Subcutaneous abdominal adipose tissue (tissue), 5 donors: ENCODE data around the gene PIK3CD.

Experiments used
- H3K27ac ChIP-seq: one replicate; pipeline ENCODE4 v1.7.0; 2013; ENCODE audit warnings: low read depth, mild to moderate bottlenecking, inconsistent platforms, low read length, moderate library complexity
- H3K27me3 ChIP-seq, 5 donors: one replicate each; pipeline ENCODE4 v1.7.0; 2013; ENCODE audit warnings: low read length in 5 of 5, inconsistent platforms in 1 of 5; ENCODE audit not compliant: control insufficient read depth in 5 of 5, insufficient read depth in 4 of 5
- H3K36me3 ChIP-seq, 5 donors: one replicate each; pipeline ENCODE4 v1.7.0; 2013; ENCODE audit warnings: low read length in 5 of 5; ENCODE audit not compliant: control insufficient read depth in 5 of 5, insufficient read depth in 5 of 5
- H3K4me1 ChIP-seq, 5 donors: one replicate each; pipeline ENCODE4 v1.7.0; 2013; ENCODE audit warnings: low read length in 5 of 5, mild to moderate bottlenecking in 3 of 5, moderate library complexity in 1 of 5; ENCODE audit not compliant: control insufficient read depth in 5 of 5, insufficient read depth in 5 of 5
- H3K4me3 ChIP-seq, 5 donors: one replicate each; pipeline ENCODE4 v1.7.0; 2013; ENCODE audit warnings: low read length in 5 of 5, low read depth in 1 of 5
- H3K9ac ChIP-seq, 5 donors: one replicate each; pipeline ENCODE4 v1.7.0; 2013; ENCODE audit warnings: low read length in 5 of 5, mild to moderate bottlenecking in 4 of 5, moderate library complexity in 3 of 5
- H3K9me3 ChIP-seq, 5 donors: one replicate each; pipeline ENCODE4 v1.7.0; 2013; ENCODE audit warnings: low read length in 5 of 5; ENCODE audit not compliant: control insufficient read depth in 5 of 5
- donor health status: healthy.
- donor health status: healthy.
- donor health status: healthy.
- donor health status: healthy.
- donor health status: healthy.

Gene PIK3CD

DNA sequence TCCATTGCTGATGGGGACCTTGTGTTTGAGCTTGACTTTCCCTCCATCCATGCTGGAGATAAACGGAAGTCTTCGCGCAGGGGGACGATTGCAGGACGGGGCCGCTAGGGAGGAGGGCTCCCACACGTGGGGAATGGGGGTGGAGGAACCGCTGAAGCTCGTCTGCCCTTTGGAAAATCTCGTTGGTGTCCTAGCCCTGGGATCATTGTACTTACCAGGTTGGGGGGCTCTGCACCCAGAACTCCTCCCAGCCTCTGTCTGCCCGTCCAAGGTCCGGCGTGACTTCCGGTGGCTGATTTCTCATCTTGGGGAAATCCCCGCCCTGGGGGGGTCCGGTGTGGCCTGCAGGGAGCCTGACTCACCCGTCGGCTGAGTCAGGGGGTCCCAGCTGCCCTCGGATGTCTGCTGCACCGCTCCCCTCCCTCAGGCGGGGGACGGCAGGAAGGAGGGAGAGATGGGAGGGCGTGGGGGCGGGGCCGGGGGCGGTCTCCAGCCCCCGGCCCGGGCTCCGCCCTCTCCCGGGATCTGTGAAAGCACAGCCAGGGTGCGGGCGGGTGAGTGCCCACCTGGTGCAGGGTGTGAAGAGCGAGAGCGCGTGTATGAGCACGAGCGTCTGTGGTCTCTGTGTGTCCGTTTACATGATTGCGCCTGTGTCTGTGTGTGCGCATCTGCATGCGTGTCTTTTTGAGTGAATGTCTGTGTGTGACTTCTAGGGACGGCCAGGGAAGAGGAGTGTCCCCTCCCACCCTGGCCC is 35.8 kb downstream of the PIK3CD start:
- Histone ChIP-seq H3K27me3 (no peaks in the 10 kb centered on the region), H3K4me3 (peak overlapping the region; percentile 58 to 72 (median 65)), H3K9ac (peak overlapping the region in 3 of 5 donors; percentile 4 to 63 (median 56)), H3K9me3 (no peaks in the 10 kb centered on the region), H3K36me3 (no peaks in the 10 kb centered on the region), H3K27ac (peak overlapping the region; percentile 54), H3K4me1 (peaks cover 4 to 36% (median 31%) of the 10 kb centered on the region in 5 donors)

DNA sequence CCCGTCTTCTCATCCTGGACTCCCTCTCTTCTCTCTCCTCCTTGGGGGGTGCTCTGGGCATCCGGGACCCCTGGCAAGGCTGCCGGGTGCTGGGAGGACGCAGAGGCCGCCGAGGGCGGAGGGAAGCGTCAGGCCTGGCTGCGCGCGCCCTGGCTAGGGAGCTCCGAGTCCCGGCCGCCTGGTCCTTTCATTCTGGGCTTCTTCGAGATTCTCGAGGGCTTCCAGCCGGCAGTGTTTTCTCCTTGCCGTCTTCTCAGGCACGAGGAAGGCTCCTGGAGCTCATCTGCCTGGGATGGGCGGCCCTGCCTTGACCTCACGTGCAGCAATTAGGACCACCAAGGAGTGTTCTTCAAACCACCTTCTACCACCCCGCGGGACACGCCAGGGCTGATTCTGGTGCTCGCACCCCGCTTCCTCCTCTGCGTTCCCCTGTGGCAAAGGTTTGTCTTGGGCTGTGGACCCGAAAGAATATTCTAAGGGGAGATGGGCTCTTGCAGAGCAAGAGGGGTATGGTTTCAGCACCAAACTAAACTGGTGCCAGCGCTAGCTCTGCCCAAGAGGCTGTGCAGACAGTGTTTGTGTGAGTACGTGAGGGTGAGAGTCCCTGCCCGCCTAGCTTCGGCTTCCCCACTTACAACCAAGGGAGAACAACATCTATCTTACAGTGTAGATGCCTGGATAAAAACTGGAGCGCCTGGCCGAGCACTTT is 36.5 kb downstream of the PIK3CD start:
- Histone ChIP-seq H3K4me1 (peaks cover 4 to 36% (median 31%) of the 10 kb centered on the region in 5 donors), H3K27me3 (no peaks in the 10 kb centered on the region), H3K9ac (peak overlapping the region in 4 of 5 donors; percentile 4 to 63 (median 54)), H3K36me3 (no peaks in the 10 kb centered on the region), H3K27ac (no peak overlapping the region), H3K9me3 (no peaks in the 10 kb centered on the region), H3K4me3 (peak overlapping the region; percentile 58 to 72 (median 65))

DNA sequence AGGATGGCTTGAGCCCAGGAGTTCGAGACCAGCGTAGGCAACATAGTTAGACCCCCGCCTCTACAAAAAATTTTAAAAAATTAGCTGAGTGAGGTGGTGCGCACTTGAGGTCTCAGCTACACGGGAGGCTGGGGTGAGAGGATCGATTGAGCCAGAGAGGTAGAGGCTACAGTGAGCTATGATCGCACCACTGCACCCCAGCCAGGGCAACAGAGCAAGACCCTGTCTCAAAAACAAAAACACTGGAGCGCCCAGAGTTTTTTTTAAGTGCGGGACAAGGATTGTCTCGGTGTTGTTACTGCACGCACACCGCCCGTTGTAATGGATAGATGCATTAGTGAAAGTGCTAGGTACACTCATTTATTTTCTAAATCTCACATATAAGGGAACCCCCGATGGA is 37.1 kb downstream of the PIK3CD start:
- H3K27me3 ChIP-seq: no peaks in the 10 kb centered on the region
- H3K36me3 ChIP-seq: no peaks in the 10 kb centered on the region
- no peaks in the 10 kb centered on the region for H3K9me3 ChIP-seq
- H3K27ac ChIP-seq: no peak overlapping the region
- H3K4me1 ChIP-seq: peaks cover 4 to 36% (median 31%) of the 10 kb centered on the region in 5 donors
- peak overlapping the region in 4 of 5 donors; percentile 52 to 66 (median 59) for H3K9ac ChIP-seq
- H3K4me3 ChIP-seq: peak overlapping the region; percentile 68 to 72 (median 69)

DNA sequence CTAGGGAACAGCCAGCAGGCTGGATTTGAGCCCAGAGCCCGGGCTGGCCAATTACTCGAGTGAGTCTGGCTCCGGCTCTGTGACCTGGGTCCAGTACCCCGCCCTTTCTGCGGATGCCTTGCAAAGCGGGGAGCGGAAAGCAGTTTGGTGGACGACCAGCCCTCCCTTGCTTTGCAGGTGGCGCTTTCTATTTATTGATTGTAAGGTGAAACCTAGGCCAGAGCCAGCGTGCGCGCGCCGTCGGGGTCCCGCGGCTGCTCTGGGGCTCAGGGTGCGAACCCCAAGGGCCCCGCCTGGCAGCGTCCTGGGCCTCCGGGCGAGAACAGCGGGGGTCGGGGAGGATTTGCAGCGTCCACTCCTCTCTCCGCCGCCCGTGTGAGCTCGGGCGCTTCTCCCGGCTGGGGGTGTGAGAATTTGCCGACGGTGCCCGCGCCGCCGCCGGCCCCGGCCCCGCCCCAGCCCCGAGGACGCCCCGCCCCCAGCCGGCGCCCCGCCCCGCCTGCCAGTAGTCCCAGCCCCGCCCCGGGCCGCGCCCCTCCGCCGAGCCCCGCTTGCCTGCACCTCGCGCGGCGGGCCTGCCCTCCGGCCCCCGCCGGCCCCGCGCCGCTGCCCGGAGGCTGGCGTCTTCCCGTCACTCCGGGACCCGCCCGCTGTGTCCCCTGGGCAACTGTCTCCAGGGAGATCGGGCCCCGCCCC is 37.6 kb downstream of the PIK3CD start:
- Histone ChIP-seq H3K27ac (no peak overlapping the region), H3K4me1 (peaks cover 4 to 36% (median 31%) of the 10 kb centered on the region in 5 donors), H3K9me3 (no peaks in the 10 kb centered on the region), H3K4me3 (peak overlapping the region; percentile 68 to 72 (median 69)), H3K27me3 (no peaks in the 10 kb centered on the region), H3K9ac (peak overlapping the region in 4 of 5 donors; percentile 52 to 66 (median 59)), H3K36me3 (peaks cover 0 to 2% (median 0%) of the 10 kb centered on the region in 5 donors)

DNA sequence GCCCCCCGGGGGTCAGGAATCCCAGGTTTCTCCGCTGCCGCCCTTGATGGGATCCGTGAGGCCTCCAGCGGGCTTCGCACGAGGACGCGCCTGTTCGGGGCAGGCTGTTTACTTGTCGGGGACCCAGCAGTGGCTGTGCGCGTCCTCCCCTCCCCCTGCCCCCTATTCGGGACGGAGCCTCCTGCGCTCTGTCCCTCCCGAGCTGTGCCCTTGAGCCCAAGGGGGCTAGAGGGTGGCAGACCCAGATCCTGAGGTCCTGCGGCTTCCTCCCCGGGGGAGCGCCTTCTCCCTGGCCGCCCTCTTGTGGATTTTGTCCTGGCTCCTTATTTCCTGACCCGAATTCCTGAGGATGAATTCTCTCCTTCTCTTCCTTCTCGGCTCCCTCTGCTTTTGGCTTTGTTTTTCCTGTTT is 38.4 kb downstream of the PIK3CD start:
- Histone ChIP-seq H3K9me3 (no peaks in the 10 kb centered on the region), H3K9ac (peak overlapping the region in 4 of 5 donors; percentile 34 to 75 (median 68)), H3K27me3 (no peaks in the 10 kb centered on the region), H3K4me3 (peak overlapping the region; percentile 40 to 69 (median 62)), H3K27ac (no peak overlapping the region), H3K36me3 (peaks cover 0 to 2% (median 0%) of the 10 kb centered on the region in 5 donors), H3K4me1 (peaks cover 4 to 36% (median 31%) of the 10 kb centered on the region in 5 donors)

DNA sequence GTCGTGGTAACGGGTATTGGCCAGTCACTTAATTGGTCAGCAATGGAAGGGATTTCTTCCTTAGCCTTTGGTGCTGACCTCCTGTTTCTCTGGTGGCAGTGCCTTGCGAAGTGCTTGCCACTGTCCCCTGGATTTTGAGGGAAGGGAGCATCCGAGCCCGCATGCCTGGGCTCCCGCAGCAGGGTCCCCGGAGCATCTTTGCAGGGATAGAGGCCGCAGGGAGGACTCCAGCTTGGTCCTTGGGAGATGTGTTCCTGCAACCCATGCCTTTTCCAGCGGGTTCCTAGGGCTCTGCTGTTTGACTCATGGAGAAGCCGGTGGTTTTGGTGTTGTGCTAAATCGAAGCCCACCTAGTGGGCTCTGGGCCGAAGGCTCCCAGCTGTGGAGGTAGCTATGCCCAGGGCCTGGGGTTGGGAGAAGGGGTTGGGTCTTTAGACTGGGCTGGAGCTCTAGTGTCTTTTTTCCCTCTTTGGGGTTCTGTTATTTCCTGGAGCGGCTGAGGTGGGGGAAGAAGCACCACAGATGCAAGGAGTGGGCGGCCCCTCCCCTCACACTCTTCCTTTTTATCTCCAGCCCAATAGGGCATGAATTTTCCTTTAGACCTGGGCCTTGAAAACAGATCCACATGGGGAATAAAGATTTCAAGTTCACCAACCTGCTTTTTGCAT is 39.0 kb downstream of the PIK3CD start:
- H3K27ac ChIP-seq: no peak overlapping the region
- H3K27me3 ChIP-seq: no peaks in the 10 kb centered on the region
- H3K9me3 ChIP-seq: no peaks in the 10 kb centered on the region
- peaks cover 0 to 2% (median 0%) of the 10 kb centered on the region in 5 donors for H3K36me3 ChIP-seq
- peak overlapping the region in 3 of 5 donors; percentile 34 to 75 (median 69) for H3K9ac ChIP-seq
- peaks cover 4 to 36% (median 31%) of the 10 kb centered on the region in 5 donors for H3K4me1 ChIP-seq
- H3K4me3 ChIP-seq: peak overlapping the region; percentile 40 to 69 (median 62)

DNA sequence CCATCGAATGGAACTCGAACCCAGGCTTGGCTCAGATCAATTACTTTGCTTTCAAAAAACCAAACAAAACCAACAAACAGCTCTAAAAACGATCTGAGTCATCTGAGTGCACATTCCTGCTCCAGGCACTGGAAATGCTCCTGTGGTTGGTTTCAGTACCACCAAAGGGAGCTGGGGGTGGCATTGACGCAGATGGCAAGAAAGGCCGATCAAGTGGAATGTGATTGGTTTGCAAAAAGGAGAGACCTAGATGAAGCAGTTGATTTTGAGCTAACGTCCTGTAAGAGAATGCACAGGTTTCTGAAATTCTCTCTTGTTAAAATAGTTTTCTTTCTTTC is 39.5 kb downstream of the PIK3CD start:
- H3K27ac ChIP-seq: no peak overlapping the region

DNA sequence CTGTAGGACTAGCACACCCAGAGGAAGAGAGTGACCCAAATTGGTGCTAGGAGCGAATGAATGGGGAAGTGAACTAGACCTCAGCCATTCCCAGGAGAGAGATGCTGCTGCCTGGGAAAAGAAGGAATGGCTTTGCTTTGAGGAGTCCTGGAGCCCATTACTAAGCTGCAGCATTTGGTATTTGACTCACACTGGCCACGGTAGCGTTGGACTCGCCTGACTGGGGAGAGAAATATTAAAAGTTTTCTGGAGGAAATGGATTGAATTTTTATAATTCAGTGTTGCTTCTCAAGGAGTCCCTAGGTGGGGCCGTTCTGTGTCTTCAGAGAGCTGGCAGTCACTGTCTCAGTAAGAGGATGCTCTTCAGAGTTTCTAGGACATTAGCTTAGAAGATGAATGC is 40.2 kb downstream of the PIK3CD start:
- Histone ChIP-seq H3K9ac (no peak overlapping the region), H3K27ac (no peak overlapping the region), H3K4me1 (peaks cover 4 to 36% (median 31%) of the 10 kb centered on the region in 5 donors), H3K9me3 (no peaks in the 10 kb centered on the region), H3K36me3 (peaks cover 0 to 2% (median 0%) of the 10 kb centered on the region in 5 donors), H3K27me3 (no peaks in the 10 kb centered on the region), H3K4me3 (no peak overlapping the region)

More for the DNA sequence above, 39.5 kb downstream of the PIK3CD start:
- Histone ChIP-seq H3K36me3 (peaks cover 0 to 2% (median 0%) of the 10 kb centered on the region in 5 donors), H3K4me1 (peaks cover 4 to 36% (median 31%) of the 10 kb centered on the region in 5 donors), H3K9me3 (no peaks in the 10 kb centered on the region), H3K4me3 (no peak overlapping the region), H3K9ac (no peak overlapping the region), H3K27me3 (no peaks in the 10 kb centered on the region)

DNA sequence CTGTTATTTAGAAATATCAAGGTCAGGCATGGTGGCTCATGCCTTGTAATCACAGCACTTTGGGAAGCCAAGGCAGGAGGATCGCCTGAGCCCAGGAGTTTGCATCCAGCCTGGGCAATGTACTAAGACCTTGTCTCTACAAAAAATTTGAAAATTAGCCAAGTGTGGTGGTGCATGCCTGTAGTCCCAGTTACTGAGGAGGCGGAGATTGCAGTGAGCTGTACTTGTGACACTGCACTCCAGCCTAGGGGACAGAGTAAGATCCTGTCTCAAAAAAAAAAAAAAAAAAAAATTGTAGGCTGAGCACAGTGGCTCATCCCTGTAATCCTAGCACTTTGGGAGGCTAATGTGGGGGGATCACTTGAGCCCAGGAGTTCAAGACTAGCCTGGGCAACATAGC is 45.3 kb downstream of the PIK3CD start:
- Histone ChIP-seq H3K9ac (no peak overlapping the region), H3K27me3 (no peaks in the 10 kb centered on the region), H3K27ac (no peak overlapping the region), H3K36me3 (peaks cover 0 to 12% (median 0%) of the 10 kb centered on the region in 5 donors), H3K4me3 (no peak overlapping the region), H3K4me1 (no peaks in the 10 kb centered on the region), H3K9me3 (no peaks in the 10 kb centered on the region)
